ENCODE measurements around the gene CD59. TPM values are rescaled to one million over a fixed set of nuclear protein-coding genes. Genes with fewer than 3 reads are reported as not detected.

CD59 gene
- 221 and 454 TPM in 2 replicates for total RNA-seq

GRCh38 chr11:33736148-33736812 lies at the start of gene CD59:
Gene CD59, minus strand, starts transcription at chr11:33736423. Its CDS starts 13,978 bp downstream, at chr11:33722445.

GRCh38 chr11:33773987-33774735 lies 37.9 kb upstream of the CD59 start, which contains the start of gene FBXO3:
Gene FBXO3, minus strand, starts transcription at chr11:33774520. Its CDS starts 23 bp downstream, at chr11:33774497.

GRCh38 chr11:33700502-33701271 lies 35.5 kb downstream of the CD59 start, which contains the start of gene C11orf91:
Gene C11orf91, minus strand, starts transcription at chr11:33700826. Its CDS starts 86 bp downstream, at chr11:33700740.

Other genes starting within 250 kb of the CD59 start
- gene C11orf91, start 35.6 kb downstream of the CD59 start, total RNA-seq = 0.13 TPM in 1 of 2 replicates, not detected in the other
- 18.6 and 20.2 TPM in 2 replicates for gene FBXO3, start 38.1 kb upstream of the CD59 start, total RNA-seq
- 0.51 and 1.1 TPM in 2 replicates for gene LMO2, start 155.7 kb upstream of the CD59 start, total RNA-seq

Data from mesangial cell (primary cell).